ENCODE results near the gene SPDEF. TPM values are rescaled to one million over a fixed set of nuclear protein-coding genes. Genes with fewer than 3 reads are reported as not detected.
A peak's percentile ranks its signal among the peaks of the same experiment; 100 is the strongest.

The SPDEF gene
- total and polyA plus RNA-seq, 11 donors: 0.12 to 0.46 (median 0.23) TPM; not detected in 2

DNA sequence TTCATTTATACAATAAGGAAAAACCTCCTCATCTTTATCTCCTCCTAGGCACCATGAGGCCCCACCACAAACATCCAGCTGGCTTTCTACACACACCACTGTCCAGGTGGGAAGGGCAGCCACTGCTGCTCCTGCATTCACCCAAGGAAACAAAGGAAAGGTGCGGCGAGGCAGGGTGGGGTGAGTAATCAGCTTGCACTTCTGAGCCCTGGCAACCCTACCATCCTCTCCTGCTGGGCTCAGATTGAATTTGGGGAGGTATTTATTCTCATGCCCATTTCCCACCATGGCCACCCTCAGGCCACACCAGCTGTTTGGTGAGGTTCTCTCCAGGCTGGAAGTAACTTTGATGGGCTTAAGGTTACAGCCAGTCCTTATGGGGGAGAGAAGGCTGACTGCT, 31.2 kb upstream of the SPDEF start:
- 87 to 100% (median 93%) methylated on average over 2 of the region's 2 CpGs for WGBS, 4 donors
- TF ChIP-seq, protein P1, sequence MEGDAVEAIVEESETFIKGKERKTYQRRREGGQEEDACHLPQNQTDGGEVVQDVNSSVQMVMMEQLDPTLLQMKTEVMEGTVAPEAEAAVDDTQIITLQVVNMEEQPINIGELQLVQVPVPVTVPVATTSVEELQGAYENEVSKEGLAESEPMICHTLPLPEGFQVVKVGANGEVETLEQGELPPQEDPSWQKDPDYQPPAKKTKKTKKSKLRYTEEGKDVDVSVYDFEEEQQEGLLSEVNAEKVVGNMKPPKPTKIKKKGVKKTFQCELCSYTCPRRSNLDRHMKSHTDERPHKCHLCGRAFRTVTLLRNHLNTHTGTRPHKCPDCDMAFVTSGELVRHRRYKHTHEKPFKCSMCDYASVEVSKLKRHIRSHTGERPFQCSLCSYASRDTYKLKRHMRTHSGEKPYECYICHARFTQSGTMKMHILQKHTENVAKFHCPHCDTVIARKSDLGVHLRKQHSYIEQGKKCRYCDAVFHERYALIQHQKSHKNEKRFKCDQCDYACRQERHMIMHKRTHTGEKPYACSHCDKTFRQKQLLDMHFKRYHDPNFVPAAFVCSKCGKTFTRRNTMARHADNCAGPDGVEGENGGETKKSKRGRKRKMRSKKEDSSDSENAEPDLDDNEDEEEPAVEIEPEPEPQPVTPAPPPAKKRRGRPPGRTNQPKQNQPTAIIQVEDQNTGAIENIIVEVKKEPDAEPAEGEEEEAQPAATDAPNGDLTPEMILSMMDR (IDR thresholded peaks at IDR 0.05): no peak
- TF ChIP-seq POLR2A (IDR thresholded peaks at IDR 0.05): no peak
- peaks cover 0 to 51% (median 13%) of the 10 kb centered on the region in 12 donors for H3K4me1 ChIP-seq
- H3K36me3 ChIP-seq: peaks cover 0 to 35% (median 23%) of the 10 kb centered on the region in 9 donors
- H3K4me3 ChIP-seq: no peak overlapping the region
- intact Hi-C loops (cut with DNase I): no loop called here
- no peak overlapping the region for H3K27ac ChIP-seq
- ATAC-seq (no peak), DNase-seq (no peak)
- no peaks in the 10 kb centered on the region for H3K27me3 ChIP-seq
- no peaks in the 10 kb centered on the region for H3K9me3 ChIP-seq

DNA sequence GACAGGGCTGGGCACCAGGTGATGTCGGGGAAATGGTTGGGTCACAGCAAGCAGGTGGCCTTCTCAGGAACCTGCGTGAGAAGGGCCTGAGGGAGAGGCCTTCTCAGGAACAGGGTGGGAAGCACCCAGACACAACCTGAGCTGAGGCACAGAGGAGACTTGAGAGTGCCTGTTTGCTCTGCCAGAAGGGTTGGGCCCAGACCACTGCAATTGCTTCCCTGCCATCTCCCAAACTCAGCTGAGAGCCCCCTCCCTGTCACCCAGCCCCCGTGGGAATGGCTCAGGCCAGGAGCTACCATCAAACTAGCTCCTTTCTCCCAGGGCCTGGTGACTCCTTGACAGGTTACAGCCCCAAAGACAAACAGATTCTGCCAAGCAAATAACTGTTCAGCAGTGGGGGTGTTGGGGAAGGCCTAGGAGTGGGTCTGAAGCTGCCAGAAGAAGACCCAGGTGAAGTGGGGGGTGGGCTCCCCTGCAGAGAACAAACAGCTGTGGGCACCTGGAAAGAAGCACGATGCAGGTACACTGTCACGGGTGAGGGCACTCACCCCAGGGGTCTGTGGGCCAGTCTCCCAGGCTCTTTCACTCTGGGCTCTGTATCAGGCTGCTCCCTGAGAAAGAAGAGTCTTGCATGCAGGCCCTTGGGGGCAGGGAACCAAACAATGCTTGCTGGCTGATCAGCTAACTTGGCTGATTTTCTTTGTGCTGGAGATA, 30.4 kb upstream of the SPDEF start:
- WGBS, 4 donors: 86 to 90% (median 88%) methylated on average over 4 to 5 of the region's 5 CpGs

DNA sequence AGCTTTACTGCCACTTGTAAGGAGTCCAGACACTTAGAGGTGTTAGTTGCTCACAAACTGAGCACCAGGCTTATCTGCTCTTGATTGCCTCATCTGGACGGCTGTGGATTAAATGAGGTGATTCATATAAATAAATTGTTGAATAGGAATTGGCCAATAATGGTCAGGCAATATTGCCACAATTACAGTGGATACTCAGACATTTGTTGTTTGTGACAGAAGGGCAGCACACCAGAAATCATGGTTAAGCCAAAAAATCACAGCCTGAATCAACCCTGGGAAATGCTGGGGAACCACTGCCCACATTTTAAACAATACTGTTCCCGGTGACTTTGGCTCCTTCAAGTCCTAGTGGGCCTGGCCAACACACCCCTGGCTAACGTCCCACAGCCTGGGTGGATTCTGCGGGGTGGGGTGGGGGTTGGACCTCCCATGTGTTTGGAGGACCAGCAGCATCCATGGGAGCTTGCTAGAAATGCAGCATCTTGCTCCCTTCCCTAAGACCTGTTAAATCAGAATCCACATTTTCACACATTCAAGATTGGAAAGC, 29.5 kb upstream of the SPDEF start:
- whole genome bisulfite sequencing, 4 donors: 20 to 39% (median 23%) methylated on average over 4 of the region's 4 CpGs
- Histone ChIP-seq H3K9me3 (no peaks in the 10 kb centered on the region), H3K4me1 (peaks cover 0 to 41% (median 10%) of the 10 kb centered on the region in 12 donors), H3K4me3 (no peak overlapping the region), H3K27me3 (no peaks in the 10 kb centered on the region), H3K36me3 (peaks cover 0 to 35% (median 23%) of the 10 kb centered on the region in 9 donors), H3K27ac (no peak overlapping the region)
- TF ChIP-seq POLR2A (IDR thresholded peaks at IDR 0.05): no peak
- TF ChIP-seq, protein P1 (IDR thresholded peaks at IDR 0.05): no peak
- intact Hi-C loops (cut with DNase I): no loop called here
- DNase-seq (no peak), ATAC-seq (peak in 1 of 4 donors; percentile 38)

More for the DNA sequence above, 30.4 kb upstream of the SPDEF start:
- Histone ChIP-seq H3K27ac (no peak overlapping the region), H3K27me3 (no peaks in the 10 kb centered on the region), H3K4me3 (no peak overlapping the region), H3K36me3 (peaks cover 0 to 35% (median 23%) of the 10 kb centered on the region in 9 donors), H3K4me1 (peaks cover 0 to 43% (median 11%) of the 10 kb centered on the region in 12 donors), H3K9me3 (no peaks in the 10 kb centered on the region)
- DNase-seq: no peak
- TF ChIP-seq, protein P1 (IDR thresholded peaks at IDR 0.05): no peak
- no peak for TF ChIP-seq POLR2A (IDR thresholded peaks at IDR 0.05)
- no peak for ATAC-seq
- intact Hi-C loops (cut with DNase I): no loop called here

DNA sequence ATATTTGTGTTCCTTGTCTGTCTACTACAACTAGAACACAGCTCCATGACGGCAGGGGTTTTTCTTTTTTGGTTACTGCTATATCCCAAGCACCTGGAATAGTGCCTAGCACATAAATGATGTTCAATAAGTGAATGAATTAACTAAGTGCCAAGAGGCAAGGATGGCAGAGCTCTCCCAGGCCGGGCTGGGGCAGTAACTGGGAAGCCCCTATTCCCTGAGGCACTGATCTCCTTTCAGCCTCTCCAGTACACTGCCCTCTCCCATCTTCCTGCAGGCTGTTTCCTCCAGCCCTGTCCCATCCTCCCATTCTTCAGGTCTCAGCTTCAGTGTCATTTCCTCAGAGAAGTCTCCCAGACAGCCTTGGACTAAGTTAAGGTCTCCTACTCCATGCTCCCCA, 29.0 kb upstream of the SPDEF start:
- no peak overlapping the region for H3K27ac ChIP-seq
- no peak overlapping the region for H3K4me3 ChIP-seq
- TF ChIP-seq, protein P1 (IDR thresholded peaks at IDR 0.05): no peak
- no peak for TF ChIP-seq POLR2A (IDR thresholded peaks at IDR 0.05)
- ATAC-seq (no peak), DNase-seq (no peak)
- WGBS, 4 donors: 67 to 81% (median 71%) methylated on average over 2 of the region's 2 CpGs
- no peaks in the 10 kb centered on the region for H3K27me3 ChIP-seq
- peaks cover 0 to 35% (median 23%) of the 10 kb centered on the region in 9 donors for H3K36me3 ChIP-seq
- no peaks in the 10 kb centered on the region for H3K9me3 ChIP-seq
- intact Hi-C loops (cut with DNase I): no loop called here
- peaks cover 0 to 36% (median 10%) of the 10 kb centered on the region in 12 donors for H3K4me1 ChIP-seq

Measured in heart left ventricle (tissue), 16 donors.